Kidney epithelial cell (primary cell): Measurements from ENCODE around the gene CD3G. TPM values are rescaled to one million over a fixed set of nuclear protein-coding genes. Genes with fewer than 3 reads are reported as not detected.

Experiments
- DNase-seq: peaks from one replicate; pipeline ENCODE4 v3.0.0-alpha.2; 2010; ENCODE audit warnings: low read depth
- H3K27me3 ChIP-seq: 2 replicates; pipeline ENCODE4 v1.6.0; 2011; ENCODE audit warnings: low read length; ENCODE audit not compliant: control insufficient read depth, insufficient read depth
- H3K36me3 ChIP-seq: 2 replicates; pipeline ENCODE4 v1.5.1; 2011; ENCODE audit warnings: low read length; ENCODE audit not compliant: control insufficient read depth, insufficient read depth
- H3K4me3 ChIP-seq: 2 replicates; pipeline ENCODE4 v1.5.1; 2011; ENCODE audit warnings: low read depth, mild to moderate bottlenecking, control low read depth, low read length
- CTCF ChIP-seq: IDR thresholded peaks from 2 replicates; pipeline ENCODE4 v1.5.1; 2011; ENCODE audit warnings: mild to moderate bottlenecking, moderate library complexity, low read length, control low read depth, inconsistent platforms; ENCODE audit not compliant: insufficient read depth, poor library complexity, severe bottlenecking
- total RNA-seq: library from RNA; depleted of rRNA; stranded (reverse); fragments of >200 nt; gene quantifications from 2 replicates; pipeline ENCODE4 v1.2.3, GENCODE V29; 2015

The CD3G gene
- total RNA-seq, 1 donor from 2014 or later: not detected

GRCh38 chr11:118341815-118342489 is 2.2 kb upstream of the CD3G start:
- no peak overlapping the region for H3K4me3 ChIP-seq
- H3K36me3 ChIP-seq: no peaks in the 10 kb centered on the region
- H3K27me3 ChIP-seq: peaks cover 5% of the 10 kb centered on the region
- TF ChIP-seq CTCF: no peak
- DNase-seq: no peak

GRCh38 chr11:118342503-118343161 is 1.5 kb upstream of the CD3G start, which contains the start of gene CD3D:
Gene CD3D, minus strand, starts transcription at chr11:118342705. Its CDS starts 98 bp downstream, at chr11:118342607.
- no peak for DNase-seq
- no peak within 1 kb of the TSS for H3K4me3 ChIP-seq
- TF ChIP-seq CTCF: no peak
- peaks cover 5% of the 10 kb centered on the region for H3K27me3 ChIP-seq
- no peaks in the 10 kb centered on the region for H3K36me3 ChIP-seq

GRCh38 chr11:118343248-118343647 is 896 bp upstream of the CD3G start:
- Histone ChIP-seq H3K4me3 (no peak overlapping the region), H3K27me3 (peaks cover 8% of the 10 kb centered on the region)
- no peak for DNase-seq

GRCh38 chr11:118349475-118349874 is 5.3 kb downstream of the CD3G start:
- H3K36me3 ChIP-seq: no peaks in the 10 kb centered on the region
- DNase-seq: no peak
- H3K27me3 ChIP-seq: peaks cover 7% of the 10 kb centered on the region
- no peak overlapping the region for H3K4me3 ChIP-seq
- no peak for TF ChIP-seq CTCF

More at GRCh38 chr11:118343248-118343647, 896 bp upstream of the CD3G start:
- TF ChIP-seq CTCF: no peak
- H3K36me3 ChIP-seq: no peaks in the 10 kb centered on the region

- Histone ChIP-seq H3K36me3 (no peaks in the 10 kb centered on the region), H3K4me3 (no peak overlapping the region), H3K27me3 (peaks cover 5% of the 10 kb centered on the region)
- TF ChIP-seq CTCF: peak; percentile 31
- no peak for DNase-seq
These were observed 9.1 kb downstream of the CD3G start for GRCh38 chr11:118353084-118353710.
